HepG2 (cell line): Measurements from ENCODE around the gene GMEB2. TPM values are rescaled to one million over a fixed set of nuclear protein-coding genes. Genes with fewer than 3 reads are reported as not detected.

Source experiments
- CAMTA2 ChIP-seq: sonication (generic); formaldehyde crosslinking; IDR thresholded peaks from 2 replicates; pipeline ENCODE4 v1.4.0; 2020; ENCODE audit warnings: mild to moderate bottlenecking, missing genetic modification reagents, borderline replicate concordance
- CBFB ChIP-seq: sonication (generic); formaldehyde crosslinking; IDR thresholded peaks from 2 replicates; pipeline ENCODE4 v1.4.0; 2020; ENCODE audit warnings: missing genetic modification reagents
- FOXM1 ChIP-seq: sonication (generic); formaldehyde crosslinking; IDR thresholded peaks from 2 replicates; pipeline ENCODE4 v1.5.0; 2020; ENCODE audit warnings: missing genetic modification reagents
- FUBP1 ChIP-seq: sonication (generic); formaldehyde crosslinking; IDR thresholded peaks from 2 replicates; pipeline ENCODE4 v1.5.1; 2020; ENCODE audit warnings: missing genetic modification reagents, mild to moderate bottlenecking, borderline replicate concordance
- IKZF1 ChIP-seq: fragments of 450-650 bp; IDR thresholded peaks from 2 replicates; pipeline ENCODE4 v1.7.1; 2016
- KDM3A ChIP-seq: IDR thresholded peaks from 2 replicates; pipeline ENCODE4 v1.6.1; 2018; ENCODE audit warnings: low read depth, missing compliant biosample characterization
- MEIS2 ChIP-seq: sonication (generic); formaldehyde crosslinking; IDR thresholded peaks from 2 replicates; pipeline ENCODE4 v1.9.0; 2021; ENCODE audit warnings: mild to moderate bottlenecking, missing genetic modification reagents
- MTERF4 ChIP-seq: sonication (generic); formaldehyde crosslinking; IDR thresholded peaks from 2 replicates; pipeline ENCODE4 v1.8.0; 2023; ENCODE audit warnings: mild to moderate bottlenecking, missing genetic modification reagents
- NR3C1 ChIP-seq: sonication (generic); formaldehyde crosslinking; IDR thresholded peaks from 2 replicates; pipeline ENCODE4 v1.4.0; 2020; ENCODE audit warnings: missing genetic modification reagents
- POGZ ChIP-seq: sonication (generic); formaldehyde crosslinking; IDR thresholded peaks from 2 replicates; pipeline ENCODE4 v1.4.0; 2020; ENCODE audit warnings: mild to moderate bottlenecking, missing genetic modification reagents
- REXO4 ChIP-seq: sonication (generic); formaldehyde crosslinking; IDR thresholded peaks from 2 replicates; pipeline ENCODE4 v1.8.0; 2022; ENCODE audit warnings: missing genetic modification reagents, mild to moderate bottlenecking, borderline replicate concordance
- SP4 ChIP-seq: sonication (generic); formaldehyde crosslinking; IDR thresholded peaks from 2 replicates; pipeline ENCODE4 v1.8.1; 2023; ENCODE audit warnings: mild to moderate bottlenecking, missing genetic modification reagents
- SPEN ChIP-seq: sonication (generic); formaldehyde crosslinking; IDR thresholded peaks from 2 replicates; pipeline ENCODE4 v1.5.1; 2020; ENCODE audit warnings: low read depth, mild to moderate bottlenecking, missing genetic modification reagents
- TERF1 ChIP-seq: sonication (generic); formaldehyde crosslinking; IDR thresholded peaks from 2 replicates; pipeline ENCODE4 v1.8.0; 2022; ENCODE audit warnings: mild to moderate bottlenecking, missing genetic modification reagents, moderate library complexity
- ZFP36L2 ChIP-seq: sonication (generic); formaldehyde crosslinking; IDR thresholded peaks from 2 replicates; pipeline ENCODE4 v1.4.0; 2020; ENCODE audit warnings: missing genetic modification reagents
- ZFP62 ChIP-seq: sonication (generic); formaldehyde crosslinking; IDR thresholded peaks from 2 replicates; pipeline ENCODE4 v1.4.0; 2020; ENCODE audit warnings: missing genetic modification reagents
- ZNF101 ChIP-seq: sonication (generic); formaldehyde crosslinking; IDR thresholded peaks from 2 replicates; pipeline ENCODE4 v1.4.0; 2020; ENCODE audit warnings: mild to moderate bottlenecking, low read depth, missing genetic modification reagents, borderline replicate concordance
- ZNF138 ChIP-seq: sonication (generic); formaldehyde crosslinking; IDR thresholded peaks from 2 replicates; pipeline ENCODE4 v1.5.0; 2020; ENCODE audit warnings: mild to moderate bottlenecking, low read depth, missing genetic modification reagents
- ZNF576 ChIP-seq: sonication (generic); formaldehyde crosslinking; IDR thresholded peaks from 2 replicates; pipeline ENCODE4 v1.4.0; 2020; ENCODE audit warnings: mild to moderate bottlenecking, missing genetic modification reagents
- ZNF703 ChIP-seq: sonication (generic); formaldehyde crosslinking; IDR thresholded peaks from 2 replicates; pipeline ENCODE4 v1.5.1; 2020; ENCODE audit warnings: missing genetic modification reagents, mild to moderate bottlenecking, moderate library complexity, borderline replicate concordance
- ZNF878 ChIP-seq: sonication (generic); formaldehyde crosslinking; IDR thresholded peaks from 2 replicates; pipeline ENCODE4 v1.8.1; 2023; ENCODE audit warnings: mild to moderate bottlenecking, missing genetic modification reagents, moderate library complexity
- ZSCAN20 ChIP-seq: sonication (generic); formaldehyde crosslinking; IDR thresholded peaks from 2 replicates; pipeline ENCODE4 v1.4.0; 2020; ENCODE audit warnings: missing genetic modification reagents, mild to moderate bottlenecking, borderline replicate concordance
- polyA plus RNA-seq, 8 experiments: library from polyadenylated mRNA; depleted of rRNA in 3 of 8; stranded (reverse) in 7 of 8; unstranded in 1 of 8; fragments of >200 nt; fragmentation: Illumina TruSeq in 4 of 8; extraction: Trizol in 4 of 8; gene quantifications; 2 replicates each; pipeline versions ENCODE4 v1.2.1 to v1.2.3, GENCODE V29; 2011 to 2016; ENCODE audit warnings: low read depth in 4 of 8, missing spikeins in 1 of 8, mixed read lengths in 1 of 8; ENCODE audit not compliant: insufficient read depth in 1 of 8
- total RNA-seq, 5 experiments: library from RNA; depleted of rRNA; stranded (reverse); fragments of >200 nt; fragmentation: Illumina TruSeq; extraction: Trizol; gene quantifications; 2 replicates each; pipeline ENCODE4 v1.2.3, GENCODE V29; 2016; ENCODE audit warnings: low read depth in 1 of 5

Gene GMEB2
- total and polyA plus RNA-seq, 2 of the 13 experiments (the other 11 are each of a cell fraction or from before 2014, with no cell fraction given) = 10.6 to 12.4 TPM

- TF ChIP-seq FOXM1 (no peak), POGZ (no peak), ZNF576 (no peak), MEIS2 (CRISPR knock-in tag) (peak; percentile 88), SPEN (CRISPR knock-in tag) (peak; percentile 72), FUBP1 (CRISPR knock-in tag) (0 out of 2 replicates have a peak, but pooled peaks have one; percentile 84), ZFP62 (no peak), CBFB (peak; percentile 50; the same call in 1 of the 2 replicates), REXO4 (CRISPR knock-in tag) (no peak), ZNF138 (CRISPR knock-in tag) (peak; percentile 72; the same call in 1 of the 2 replicates), KDM3A (0 out of 2 replicates have a peak, but pooled peaks have one; percentile 23), CAMTA2 (CRISPR knock-in tag) (no peak), NR3C1 (CRISPR knock-in tag) (no peak), ZNF101 (CRISPR knock-in tag) (no peak), ZSCAN20 (CRISPR knock-in tag) (peak; percentile 77; the same call in 1 of the 2 replicates), IKZF1 (no peak), ZNF878 (no peak), ZFP36L2 (CRISPR knock-in tag) (no peak), TERF1 (CRISPR knock-in tag) (no peak), SP4 (CRISPR knock-in tag) (no peak; the same call in 1 of the 2 replicates), ZNF703 (CRISPR knock-in tag) (no peak), MTERF4 (CRISPR knock-in tag) (no peak)
Observed at GRCh38 chr20:63626424-63627128, at the start of gene GMEB2 (continued).
